Ectodermal cell (in vitro differentiated cells): ENCODE measurements around the gene ITSN1.

ENCODE experiments used
- H3K27ac ChIP-seq: 2 replicates; pipeline ENCODE4 v1.7.0; 2013; ENCODE audit warnings: mild to moderate bottlenecking, low read depth, low read length; ENCODE audit not compliant: insufficient read depth, poor library complexity, severe bottlenecking
- H3K27me3 ChIP-seq: 2 replicates; pipeline ENCODE4 v1.7.0; 2013; ENCODE audit warnings: mild to moderate bottlenecking, low read length; ENCODE audit not compliant: insufficient read depth, control insufficient read depth, poor library complexity, severe bottlenecking
- H3K36me3 ChIP-seq: one replicate; pipeline ENCODE4 v1.7.0; 2013; ENCODE audit warnings: low read length; ENCODE audit not compliant: control insufficient read depth, insufficient read depth
- H3K4me1 ChIP-seq: one replicate; pipeline ENCODE4 v1.7.0; 2013; ENCODE audit warnings: low read length; ENCODE audit not compliant: control insufficient read depth, insufficient read depth
- H3K4me3 ChIP-seq: 2 replicates; pipeline ENCODE4 v1.7.0; 2013; ENCODE audit warnings: low read depth, low read length, control low read depth; ENCODE audit not compliant: insufficient read depth
- H3K9me3 ChIP-seq: 2 replicates; pipeline ENCODE4 v1.7.0; 2013; ENCODE audit warnings: mild to moderate bottlenecking, low read length, moderate library complexity; ENCODE audit not compliant: control insufficient read depth
- WGBS, 2 experiments: methylation state at CpG; one replicate each; pipeline ENCODE4 v1.1.7; 2013; ENCODE audit warnings: missing lambda C conversion rate in 2 of 2; 5-methylcytosine and 5-hydroxymethylcytosine counted together

The ITSN1 gene

GRCh38 chr21:33940881-33941245 is 298.6 kb downstream of the ITSN1 start:
- Histone ChIP-seq H3K4me3 (no peak overlapping the region), H3K4me1 (peaks cover 7% of the 10 kb centered on the region), H3K27me3 (no peaks in the 10 kb centered on the region), H3K27ac (no peak overlapping the region), H3K36me3 (no peaks in the 10 kb centered on the region), H3K9me3 (no peaks in the 10 kb centered on the region)
- 89 to 91% methylated on average over 5 of the region's 5 CpGs for WGBS, 2 experiments

GRCh38 chr21:33942426-33942825 is 300.1 kb downstream of the ITSN1 start:
- Histone ChIP-seq H3K4me3 (no peak overlapping the region), H3K27me3 (no peaks in the 10 kb centered on the region), H3K36me3 (no peaks in the 10 kb centered on the region), H3K9me3 (no peaks in the 10 kb centered on the region), H3K4me1 (peaks cover 17% of the 10 kb centered on the region), H3K27ac (no peak overlapping the region)

- Histone ChIP-seq H3K27ac (no peak overlapping the region), H3K9me3 (no peaks in the 10 kb centered on the region), H3K4me3 (no peak overlapping the region), H3K36me3 (no peaks in the 10 kb centered on the region), H3K27me3 (no peaks in the 10 kb centered on the region), H3K4me1 (peaks cover 26% of the 10 kb centered on the region)
- 92 to 97% methylated on average over 2 of the region's 2 CpGs for WGBS, 2 experiments
Observed at GRCh38 chr21:33943293-33943692, 301.0 kb downstream of the ITSN1 start.

GRCh38 chr21:33944185-33944763 is 302.0 kb downstream of the ITSN1 start:
- Histone ChIP-seq H3K4me1 (peaks cover 36% of the 10 kb centered on the region), H3K27ac (no peak overlapping the region), H3K4me3 (no peak overlapping the region), H3K9me3 (no peaks in the 10 kb centered on the region), H3K27me3 (no peaks in the 10 kb centered on the region), H3K36me3 (no peaks in the 10 kb centered on the region)
- WGBS, 2 experiments: 92 to 97% methylated on average over 1 of the region's 1 CpG

GRCh38 chr21:33945652-33946270 is 303.5 kb downstream of the ITSN1 start:
- 94 to 95% methylated on average over 2 of the region's 2 CpGs for WGBS, 2 experiments
- no peaks in the 10 kb centered on the region for H3K27me3 ChIP-seq
- H3K27ac ChIP-seq: no peak overlapping the region

GRCh38 chr21:33947451-33948095 is 305.3 kb downstream of the ITSN1 start:
- Histone ChIP-seq H3K27ac (peak overlapping the region; percentile 96), H3K27me3 (no peaks in the 10 kb centered on the region), H3K4me1 (peaks cover 31% of the 10 kb centered on the region), H3K4me3 (peak overlapping the region; percentile 4), H3K9me3 (no peaks in the 10 kb centered on the region), H3K36me3 (no peaks in the 10 kb centered on the region)
- WGBS, 2 experiments: 28 to 32% methylated on average over 9 of the region's 9 CpGs

More at GRCh38 chr21:33945652-33946270, 303.5 kb downstream of the ITSN1 start:
- Histone ChIP-seq H3K36me3 (no peaks in the 10 kb centered on the region), H3K4me1 (peaks cover 38% of the 10 kb centered on the region), H3K9me3 (no peaks in the 10 kb centered on the region), H3K4me3 (no peak overlapping the region)

- 29 to 30% methylated on average over 17 of the region's 17 CpGs for WGBS, 2 experiments
- Histone ChIP-seq H3K36me3 (no peaks in the 10 kb centered on the region), H3K27me3 (no peaks in the 10 kb centered on the region), H3K4me1 (peaks cover 31% of the 10 kb centered on the region), H3K27ac (peak overlapping the region; percentile 96), H3K9me3 (no peaks in the 10 kb centered on the region), H3K4me3 (peak overlapping the region; percentile 4)
Observed at GRCh38 chr21:33948096-33948950, 306.0 kb downstream of the ITSN1 start.

GRCh38 chr21:33948951-33949444 is 306.7 kb downstream of the ITSN1 start:
- H3K4me1 ChIP-seq: peaks cover 31% of the 10 kb centered on the region
- H3K4me3 ChIP-seq: no peak overlapping the region
- 93 to 94% methylated on average over 9 of the region's 9 CpGs for WGBS, 2 experiments
- no peaks in the 10 kb centered on the region for H3K36me3 ChIP-seq
- H3K27ac ChIP-seq: peak overlapping the region; percentile 96
- no peaks in the 10 kb centered on the region for H3K27me3 ChIP-seq
- H3K9me3 ChIP-seq: no peaks in the 10 kb centered on the region
